Activated T-helper 1 cell treated with Interleukin-2 at 50 U/mL for 16 hours (primary cell): Measurements from ENCODE around the gene NCKIPSD.

Source experiments
- DNase-seq: peaks from one replicate; pipeline ENCODE4 v3.0.0-alpha.2; 2020; ENCODE audit warnings: low read depth

The NCKIPSD gene

DNA sequence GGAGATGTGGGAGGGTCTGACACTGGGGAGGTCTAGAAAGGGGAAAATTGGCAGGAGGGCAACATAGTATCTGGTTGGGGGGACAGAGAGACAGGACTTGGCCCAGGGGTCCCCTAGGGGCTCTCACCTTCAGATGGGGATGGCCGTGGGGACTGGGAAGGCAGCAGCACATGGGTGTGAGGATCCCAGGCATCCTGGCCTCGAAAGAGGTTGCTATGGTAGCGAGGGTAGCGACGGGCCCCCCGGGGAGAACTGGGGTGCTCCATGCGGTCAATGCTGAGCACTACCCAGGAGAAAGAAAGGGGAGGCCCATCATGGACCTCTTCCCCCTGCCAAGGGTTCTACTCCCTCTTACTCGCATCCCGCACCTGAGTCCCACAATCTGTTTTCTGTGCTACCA, 38.0 kb downstream of the NCKIPSD start:
- no peak for DNase-seq

DNA sequence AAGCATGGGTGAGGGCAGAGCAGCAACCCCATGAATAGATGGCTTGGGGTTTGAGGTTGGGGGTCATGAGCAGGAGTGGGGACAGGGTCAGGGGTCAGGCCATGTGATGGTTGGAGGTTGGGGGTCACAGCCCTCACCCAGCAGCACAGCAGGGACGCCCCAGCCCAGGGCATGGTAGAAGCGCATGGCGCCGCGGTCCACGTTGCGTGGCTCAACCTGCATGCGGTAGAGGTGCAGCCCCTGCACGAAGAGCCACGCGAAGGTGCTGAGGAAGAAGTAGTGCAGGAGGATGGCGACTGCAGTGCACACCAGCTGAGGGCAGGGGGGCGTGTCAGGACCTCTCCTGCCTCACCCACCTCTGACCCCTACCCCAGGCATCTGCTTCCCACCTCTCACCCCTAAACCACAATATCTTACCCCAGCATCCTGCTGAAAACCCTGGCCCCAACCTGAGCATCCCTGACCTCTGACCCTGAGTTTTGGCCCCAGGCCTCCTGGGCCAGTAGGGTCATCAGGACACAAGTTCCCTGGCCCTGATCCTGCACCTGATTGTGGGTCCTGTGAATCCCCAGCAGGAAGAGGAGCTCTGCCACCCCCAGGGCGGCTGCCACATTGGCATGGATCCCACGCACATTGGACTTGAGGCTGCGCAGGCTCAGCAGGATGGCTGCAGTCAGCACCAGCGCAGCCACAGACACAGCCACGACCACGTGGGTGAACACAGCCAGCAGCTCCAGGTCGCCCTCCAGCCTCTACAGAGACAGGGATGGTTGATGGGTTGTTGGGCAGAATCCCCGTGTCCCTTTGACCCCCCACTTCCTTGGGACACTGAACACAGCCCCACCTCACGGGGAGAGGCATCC, 40.6 kb downstream of the NCKIPSD start:
- no peak for DNase-seq

DNA sequence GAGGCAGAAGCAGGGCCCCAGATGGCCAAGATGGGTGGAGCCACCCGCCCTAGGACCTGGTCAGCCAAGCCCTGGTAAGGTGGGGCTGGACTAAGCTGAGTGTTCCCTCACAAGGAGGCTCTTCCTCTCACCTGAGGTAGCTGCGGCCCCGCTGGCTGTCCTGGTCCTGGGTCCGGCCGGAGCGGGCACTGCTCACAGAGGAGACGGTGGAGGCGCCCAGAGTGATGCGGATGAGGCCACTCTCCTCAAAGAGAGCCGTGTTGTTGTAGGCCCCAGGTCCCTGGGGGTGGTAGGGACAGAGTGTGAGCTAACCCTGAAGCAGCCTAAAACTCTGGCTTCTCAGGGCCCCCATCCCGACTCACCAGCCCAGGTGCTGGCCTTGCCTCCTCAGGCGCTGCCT, 43.1 kb downstream of the NCKIPSD start:
- no peak for DNase-seq

DNA sequence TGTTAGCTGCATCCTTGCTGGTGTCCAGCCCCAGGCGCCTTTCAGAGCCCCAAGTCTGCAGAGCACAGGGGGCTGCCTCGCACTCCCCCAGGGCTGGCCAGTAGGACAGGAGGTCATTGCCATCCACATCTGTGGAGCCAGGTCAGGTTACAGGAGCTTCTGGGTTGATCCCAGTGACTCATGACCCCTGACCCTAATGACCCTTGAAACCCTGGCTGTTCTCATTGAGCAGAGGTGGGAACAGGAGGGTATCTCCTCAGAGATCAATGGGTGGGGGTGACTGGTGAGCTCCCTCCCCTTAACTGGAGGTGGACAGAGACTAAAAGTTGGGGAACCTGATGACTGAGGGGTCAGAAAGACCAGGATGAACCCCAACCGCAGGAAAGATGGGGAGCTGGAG, 44.3 kb downstream of the NCKIPSD start:
- no peak for DNase-seq

DNA sequence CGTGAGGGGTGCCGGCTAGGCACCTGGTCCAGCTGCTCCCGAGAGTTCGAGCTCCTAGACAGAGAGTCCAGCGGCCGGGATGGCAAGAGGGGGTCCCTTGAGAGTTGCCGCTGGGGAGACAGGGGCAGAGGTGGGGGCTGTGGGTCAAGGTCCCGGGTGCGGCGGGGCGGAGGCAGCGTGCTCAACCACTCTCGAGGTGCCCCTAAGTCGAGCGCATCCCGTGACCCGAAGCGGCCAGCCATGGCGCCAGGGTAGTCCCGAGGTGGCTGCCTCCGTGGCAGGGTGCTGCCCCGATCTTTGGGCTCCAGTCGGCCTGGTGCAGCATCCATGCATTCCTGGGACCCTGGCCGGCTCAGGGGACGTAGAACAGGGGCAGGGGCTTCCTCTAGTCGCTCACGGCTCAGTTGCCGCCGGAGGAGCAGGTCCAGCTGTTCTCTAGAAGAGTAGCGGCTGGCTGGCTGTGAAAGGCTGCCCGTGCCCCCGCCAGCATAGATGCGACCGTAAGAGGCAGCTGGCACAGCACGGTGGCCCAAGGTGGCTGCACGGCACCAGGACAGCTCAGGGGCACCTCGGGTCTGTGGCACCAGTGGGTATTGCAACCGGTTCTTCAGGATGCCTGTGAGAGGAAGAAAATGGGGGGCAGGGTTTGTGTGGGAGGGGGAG, 45.6 kb downstream of the NCKIPSD start:
- DNase-seq = no peak

DNA sequence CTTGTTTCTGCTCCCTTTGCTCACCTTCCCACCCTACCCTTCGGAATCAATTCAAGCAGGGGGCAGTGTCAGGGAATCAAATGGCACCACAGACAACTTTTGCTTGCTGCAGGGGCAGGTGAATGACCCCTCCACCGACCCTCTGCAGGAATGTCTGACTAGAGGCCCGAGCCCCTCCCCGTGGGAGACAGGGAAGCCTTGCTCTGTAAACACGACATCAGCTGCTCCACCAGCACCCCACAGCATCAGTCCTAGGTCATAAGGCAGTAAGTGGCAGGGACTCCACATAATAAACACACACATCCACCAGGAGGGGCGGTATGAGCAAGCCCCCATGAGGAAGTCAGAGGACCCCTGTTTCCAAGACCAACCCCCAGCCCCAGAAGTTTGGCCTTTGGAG, 48.4 kb downstream of the NCKIPSD start:
- no peak for DNase-seq

DNA sequence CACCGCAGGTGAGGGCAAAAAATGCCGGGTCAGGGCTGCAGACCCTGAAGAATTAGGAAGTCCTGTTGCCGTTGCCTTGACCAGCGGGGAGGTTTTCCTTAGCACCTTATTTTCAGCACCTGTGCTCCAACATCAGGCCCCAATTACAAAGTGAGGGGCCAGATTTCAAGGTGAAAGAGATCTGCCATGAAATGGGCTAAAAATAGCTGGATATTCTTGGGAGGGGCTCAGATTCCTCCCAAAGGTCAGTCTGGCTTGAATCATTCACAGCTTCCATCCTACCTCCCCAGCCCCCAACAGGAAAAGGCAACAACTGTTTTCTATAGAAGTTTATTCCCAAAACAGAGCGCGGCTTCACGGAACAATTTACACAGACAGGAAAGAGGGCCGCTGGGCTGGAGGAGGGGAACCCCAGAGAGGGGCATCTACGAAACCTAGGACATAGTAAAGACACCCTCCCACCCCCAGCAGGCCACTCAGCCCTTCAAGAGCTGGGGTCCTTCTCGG, 49.5 kb downstream of the NCKIPSD start:
- DNase-seq = no peak

DNA sequence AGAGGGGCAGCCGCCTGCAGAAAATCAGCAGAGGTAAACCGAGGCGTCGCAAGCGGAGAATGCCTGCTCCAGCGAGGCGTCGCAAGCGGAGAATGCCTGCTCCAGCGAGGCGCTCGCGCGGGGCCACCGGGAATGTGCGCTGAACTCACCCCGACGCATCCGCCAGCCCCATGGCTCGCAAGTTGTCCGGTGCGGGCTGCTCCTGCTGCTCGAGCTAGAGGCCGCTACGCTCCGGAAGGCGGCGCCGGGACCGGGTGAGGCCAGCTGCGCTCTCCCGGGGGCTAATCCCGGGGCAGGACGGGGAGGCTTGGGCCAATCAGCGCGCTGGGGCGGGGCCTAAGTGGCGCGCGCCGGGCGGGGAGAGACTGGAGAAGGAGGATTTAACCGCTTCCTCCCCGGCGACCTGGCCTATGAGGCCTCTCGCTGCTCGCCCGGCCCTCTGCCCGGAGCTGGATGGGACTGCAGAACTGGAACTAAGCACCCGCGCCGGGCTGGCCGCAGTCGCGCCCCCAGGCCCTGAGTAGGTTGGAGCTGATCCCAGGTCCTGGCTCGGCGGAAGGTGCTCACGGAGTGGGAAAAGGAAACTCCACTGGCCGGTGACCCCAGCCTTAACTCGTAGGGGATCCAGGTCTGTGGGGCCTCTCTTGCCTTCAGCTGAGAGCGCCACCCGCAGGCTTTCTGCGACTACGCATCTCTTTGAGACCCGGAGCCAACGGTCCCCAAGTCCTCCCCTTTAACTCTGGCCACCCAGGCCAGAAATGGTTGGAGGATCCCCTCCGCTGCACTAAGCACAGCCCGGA, 50.3 kb downstream of the NCKIPSD start, which contains the start of gene SLC26A6:
Gene SLC26A6, minus strand, starts transcription at position 240 of the 800 bp plus-strand sequence. Its CDS starts 68 bp downstream, at position 172.
- peak; percentile 90 for DNase-seq

DNA sequence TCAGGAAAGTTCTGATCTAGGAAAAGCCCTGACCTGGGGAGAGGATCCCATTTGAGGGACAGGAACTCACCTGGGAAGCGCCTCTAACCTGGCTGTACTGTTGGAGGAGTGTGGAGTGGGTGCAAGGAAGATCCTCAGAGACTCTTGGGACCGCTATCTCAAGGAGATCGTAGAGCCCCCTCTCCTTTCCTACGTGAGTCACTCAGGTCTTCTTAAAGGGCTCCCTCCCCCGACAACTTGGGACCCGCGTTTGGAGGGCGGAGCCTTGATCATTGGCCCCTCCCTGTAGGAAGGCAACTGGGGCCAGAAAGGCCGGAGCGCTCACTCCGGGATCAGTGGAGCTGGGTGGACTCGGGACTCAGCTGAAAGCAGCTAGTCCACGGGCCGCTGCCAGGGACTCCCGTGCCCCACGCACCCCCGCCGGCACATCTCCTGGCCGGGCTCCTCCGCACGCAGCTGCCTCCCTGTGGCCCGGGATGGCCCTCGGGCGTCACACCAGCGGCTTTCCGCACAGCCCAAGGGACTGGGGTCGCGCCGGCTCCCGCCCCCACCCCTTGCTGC, 51.0 kb downstream of the NCKIPSD start:
- DNase-seq = peak; percentile 10

DNA sequence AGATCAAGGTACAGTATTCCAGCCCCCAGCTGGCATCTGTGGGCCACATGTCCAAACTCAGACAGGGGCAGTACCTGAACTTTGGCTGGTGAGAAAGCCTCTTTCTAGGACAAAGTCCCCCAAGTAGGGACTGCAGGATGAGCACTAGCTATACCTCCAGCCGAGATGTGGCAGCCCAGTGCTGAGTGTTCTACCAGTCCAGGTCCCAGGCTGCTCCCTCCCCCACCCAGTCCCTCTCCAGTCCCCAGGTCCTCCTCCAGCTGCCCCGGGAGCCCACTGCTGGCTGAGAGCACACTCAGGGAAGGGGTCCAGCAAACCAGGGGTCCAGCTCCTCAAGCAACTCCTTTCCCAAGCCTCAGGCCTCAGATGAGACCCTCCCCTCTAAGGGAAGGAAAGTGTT, 52.0 kb downstream of the NCKIPSD start:
- DNase-seq = no peak

DNA sequence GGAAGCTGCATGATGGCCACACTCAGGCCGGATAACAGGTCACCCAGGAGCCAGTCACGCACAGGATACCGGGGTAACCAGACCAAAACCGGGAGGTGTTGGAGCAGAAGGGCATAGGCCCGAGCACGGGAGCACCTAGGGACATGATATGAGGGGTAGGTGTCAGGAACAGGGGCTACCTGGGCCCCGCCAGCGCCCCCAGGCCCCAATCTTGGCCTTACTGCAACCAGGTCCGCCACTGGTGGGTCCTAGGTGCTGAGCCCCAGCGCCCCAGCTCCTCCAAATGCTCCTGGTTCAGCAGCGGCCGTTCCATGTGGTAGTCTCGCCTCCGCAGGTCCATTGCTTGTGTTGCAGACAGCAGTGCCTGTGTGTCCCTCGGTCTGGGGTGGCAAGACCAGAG, 52.5 kb downstream of the NCKIPSD start:
- DNase-seq = no peak

DNA sequence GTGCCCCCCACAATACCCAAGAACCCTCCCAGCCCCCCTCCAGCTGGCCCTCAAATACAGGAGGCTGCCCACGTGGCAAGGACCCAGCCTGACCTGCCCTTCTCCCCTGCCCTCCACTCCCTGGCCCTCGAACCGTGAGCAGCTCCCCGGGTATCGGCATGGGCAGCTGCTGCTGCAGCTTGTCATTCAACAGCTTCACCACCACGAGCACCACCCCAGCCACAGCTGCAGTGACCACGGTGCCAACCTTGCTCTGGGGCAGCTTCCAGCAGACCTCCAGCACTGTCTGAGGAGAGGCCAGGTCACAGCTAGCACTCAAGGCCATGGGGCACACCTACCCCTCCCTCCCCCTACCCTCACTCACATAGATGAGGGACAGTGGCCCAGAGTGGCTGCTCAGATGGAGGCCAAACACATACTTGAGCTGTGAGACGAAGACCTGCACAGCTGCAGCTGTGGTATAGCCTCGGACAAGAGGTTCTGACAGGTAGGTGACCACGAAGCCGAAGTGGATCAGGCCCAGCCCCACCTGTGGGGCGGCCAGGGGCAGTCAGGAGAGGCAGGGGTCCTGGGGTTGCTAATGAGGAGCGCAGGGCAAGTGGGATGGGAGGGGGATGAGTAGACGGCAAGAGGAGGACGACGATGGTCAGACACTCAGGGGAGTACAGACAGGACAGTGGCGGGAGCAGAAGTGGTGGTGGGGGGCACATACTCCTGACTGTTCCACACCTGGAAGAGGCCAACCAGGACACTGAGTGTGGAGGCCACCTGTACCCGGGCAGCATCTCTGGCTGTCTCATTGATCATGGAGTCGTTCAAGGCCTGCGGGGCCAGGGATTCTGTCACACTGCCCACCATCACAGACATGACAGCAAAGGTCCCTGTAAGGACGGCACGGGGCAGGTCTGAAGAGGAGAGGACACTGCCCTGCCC, 53.9 kb downstream of the NCKIPSD start:
- no peak for DNase-seq

DNA sequence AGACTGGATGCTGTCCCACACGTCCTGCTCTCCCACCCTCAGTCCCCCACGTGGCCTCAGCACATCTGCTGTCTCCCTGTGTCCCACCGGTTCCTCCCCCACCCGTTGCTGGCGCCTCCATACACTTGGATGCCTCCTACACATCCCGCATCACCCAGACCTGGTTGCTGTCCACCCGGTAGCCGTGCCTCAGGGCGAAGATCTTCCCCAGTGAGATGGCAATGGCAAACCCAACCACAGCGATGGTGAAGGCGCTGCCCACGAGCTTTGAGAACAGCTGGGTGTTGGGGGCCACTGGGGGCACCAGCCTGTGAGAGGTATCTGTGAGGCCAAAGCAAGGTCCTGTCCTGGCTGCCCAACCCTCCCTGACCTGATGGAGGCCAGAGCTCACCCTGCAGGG, 54.9 kb downstream of the NCKIPSD start:
- no peak for DNase-seq

DNA sequence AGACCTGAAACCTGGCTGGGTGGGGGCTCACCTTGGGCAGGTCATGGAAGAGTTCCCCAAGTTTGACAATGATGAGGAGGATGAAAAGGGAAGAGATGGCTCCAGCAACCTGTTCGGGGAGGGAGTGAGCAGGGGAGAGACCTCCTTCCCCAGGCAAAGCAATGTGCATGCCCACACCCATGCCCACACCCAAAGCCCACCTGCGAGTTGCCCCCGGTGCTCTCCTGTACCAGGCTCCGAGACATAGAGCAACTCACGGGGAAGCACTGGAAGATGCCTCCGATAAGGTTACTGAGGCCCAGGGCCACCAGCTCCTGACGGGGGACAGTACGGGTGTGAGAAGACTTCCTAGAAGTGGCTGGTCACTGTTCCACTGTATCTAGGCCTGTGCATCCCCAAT, 55.3 kb downstream of the NCKIPSD start:
- DNase-seq = no peak

DNA sequence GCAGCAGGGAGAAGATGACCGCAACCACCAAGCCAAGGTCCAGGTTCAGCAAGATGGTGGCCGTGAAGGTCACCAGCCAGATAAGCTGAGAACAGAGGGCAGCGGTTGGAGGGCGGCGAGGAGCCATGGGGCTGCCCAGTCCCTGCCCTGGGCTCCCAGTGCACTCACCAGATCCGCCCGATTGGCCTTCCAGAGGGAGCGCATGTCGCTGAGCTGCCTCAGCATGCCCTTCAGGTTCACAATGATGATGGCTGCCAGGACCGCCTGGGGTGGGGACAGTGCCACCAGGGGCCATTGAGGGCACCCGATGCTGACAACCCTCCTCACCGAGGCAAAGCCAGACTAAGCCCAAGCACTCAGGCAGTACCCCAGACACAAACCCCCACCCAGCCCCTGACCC, 55.8 kb downstream of the NCKIPSD start:
- DNase-seq = no peak

DNA sequence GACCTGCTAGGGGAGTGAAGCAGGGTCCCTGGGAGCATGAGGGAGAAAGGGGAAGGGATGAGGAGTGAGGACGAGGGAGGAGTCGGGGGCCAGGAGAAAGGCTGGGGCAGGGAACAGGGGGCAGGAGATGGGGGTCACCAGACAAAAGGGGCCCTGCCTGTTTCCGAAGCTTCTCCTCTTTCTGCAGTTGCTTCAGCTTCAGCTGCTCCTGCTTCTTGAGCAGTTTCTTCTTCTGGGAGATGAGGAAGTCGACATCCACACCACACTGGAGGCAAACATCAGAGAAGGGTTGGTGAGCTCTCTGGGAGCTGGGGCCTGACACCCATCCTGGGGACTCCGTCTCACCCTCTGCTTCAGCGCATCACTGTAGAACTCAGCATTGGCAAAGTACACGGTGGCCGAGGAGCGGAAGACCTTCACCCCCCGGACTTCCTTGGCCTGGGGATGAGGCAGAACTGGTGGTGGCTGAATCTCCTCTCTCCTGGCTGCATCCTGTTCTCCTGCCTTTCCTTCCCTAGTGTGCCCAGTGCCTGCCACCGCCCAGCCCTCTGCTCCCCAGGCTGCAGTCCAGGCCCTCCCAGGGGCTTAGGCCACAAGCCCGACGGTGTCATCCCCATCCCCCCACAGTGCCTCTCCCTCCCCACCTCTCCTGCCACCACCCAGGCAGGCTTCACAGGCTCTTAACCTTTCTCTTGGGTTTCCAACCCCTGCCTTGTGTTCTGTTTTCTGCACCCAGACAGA, 57.3 kb downstream of the NCKIPSD start:
- DNase-seq = no peak

DNA sequence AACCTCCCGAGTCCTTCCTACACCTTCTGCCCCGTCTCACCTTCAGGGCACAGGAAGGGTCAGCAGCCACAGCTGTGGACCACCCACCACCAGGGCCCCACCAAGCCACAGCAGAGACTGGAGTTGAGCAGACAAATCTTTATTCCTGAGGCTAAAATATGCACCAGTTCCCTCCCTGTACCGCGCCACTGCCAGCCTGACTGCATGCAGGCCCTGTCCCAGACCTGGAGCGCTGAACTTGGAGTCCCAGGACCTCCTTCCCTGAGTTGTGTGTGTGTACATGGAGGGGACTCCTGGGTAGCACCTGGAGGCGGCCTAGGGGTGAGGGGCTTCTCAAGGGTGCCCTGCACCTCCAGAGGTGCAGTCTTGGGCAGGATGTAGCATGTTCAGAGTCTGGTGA, 60.1 kb downstream of the NCKIPSD start:
- no peak for DNase-seq

DNA sequence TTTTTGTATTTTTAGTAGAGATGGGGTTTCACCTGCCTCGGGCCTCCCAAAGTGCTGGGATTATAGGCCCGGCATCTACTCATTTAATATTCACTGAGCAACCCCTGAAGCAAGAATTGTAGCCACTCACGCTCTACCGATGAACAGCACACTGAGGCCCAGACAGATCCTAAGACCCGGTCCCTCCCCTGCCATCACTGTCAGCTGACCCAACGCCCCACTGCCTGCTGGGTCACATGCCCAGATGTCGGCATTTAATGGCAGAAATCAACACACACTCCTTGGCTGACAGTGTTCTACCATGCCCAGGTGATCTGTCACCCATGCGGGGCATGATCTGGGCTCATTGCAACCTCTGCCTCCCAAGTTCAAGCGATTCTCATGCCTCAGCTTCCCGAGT, 60.9 kb downstream of the NCKIPSD start:
- no peak for DNase-seq

DNA sequence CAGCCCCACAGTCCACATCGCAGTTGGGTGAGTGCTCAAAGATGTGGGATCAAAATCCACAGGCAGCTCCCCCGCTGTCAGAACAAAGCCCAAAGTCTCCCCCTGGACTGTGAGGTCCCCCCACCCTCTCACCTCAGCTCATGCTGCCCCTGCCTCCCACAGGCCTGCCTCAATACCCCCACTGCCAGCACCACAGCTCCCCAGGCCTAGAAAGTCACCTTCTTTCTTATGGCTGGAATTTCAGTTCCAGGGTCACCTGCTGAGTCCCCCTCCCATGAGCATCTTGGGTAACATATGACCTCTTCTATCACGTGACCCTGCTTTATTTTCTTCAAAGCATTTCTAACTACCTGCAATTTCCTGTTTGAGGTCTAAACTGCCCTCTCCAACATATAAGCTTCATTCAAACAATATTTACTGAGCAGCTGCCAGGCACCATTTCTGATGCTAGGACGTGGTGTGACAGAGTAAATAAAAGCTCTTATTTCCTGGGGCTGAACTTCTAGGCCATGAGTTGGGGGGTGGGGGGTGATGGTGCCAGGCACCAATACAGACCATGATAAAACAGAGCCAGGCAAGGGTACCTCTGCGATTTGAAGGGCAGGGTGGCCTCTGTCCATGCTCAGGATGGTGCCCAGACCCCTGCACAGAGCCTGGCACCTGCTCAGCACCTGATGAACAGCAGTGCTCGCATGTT, 61.7 kb downstream of the NCKIPSD start:
- no peak for DNase-seq
